Brain microvascular endothelial cell (primary cell): ENCODE measurements around the gene MTUS2.

Experiments
- DNase-seq: peaks from one replicate; pipeline ENCODE4 v3.0.0-alpha.2; 2020
- H3K27ac ChIP-seq: fragments of 250-450 bp; sonication (Bioruptor Pico); 2 replicates; pipeline ENCODE4 v1.5.1; 2020; ENCODE audit warnings: mild to moderate bottlenecking, moderate library complexity
- H3K27me3 ChIP-seq: fragments of 250-450 bp; sonication (Bioruptor Pico); replicated peaks from 2 replicates; pipeline ENCODE4 v1.5.1; 2020; ENCODE audit warnings: mild to moderate bottlenecking
- H3K36me3 ChIP-seq: fragments of 250-450 bp; sonication (Bioruptor Pico); replicated peaks from 2 replicates; pipeline ENCODE4 v1.5.1; 2020; ENCODE audit warnings: mild to moderate bottlenecking
- H3K4me3 ChIP-seq: 2 replicates; pipeline ENCODE4 v1.5.1; 2011; ENCODE audit warnings: low read depth, mild to moderate bottlenecking, control low read depth, low read length, moderate library complexity
- in situ Hi-C: cut with HindIII; loops from 2 replicates; pipeline ENCODE4 v1.10.0; 2017; ENCODE audit warnings: low sequenced_read_pairs, low pct_ligation_motif_present
- TF ChIP-seq, protein P1 (sequence below): IDR thresholded peaks from 2 replicates; pipeline ENCODE4 v1.5.1; 2011; ENCODE audit warnings: low read depth, mild to moderate bottlenecking, moderate library complexity, low read length, control low read depth, inconsistent platforms; ENCODE audit errors: missing control alignments

Gene MTUS2

DNA sequence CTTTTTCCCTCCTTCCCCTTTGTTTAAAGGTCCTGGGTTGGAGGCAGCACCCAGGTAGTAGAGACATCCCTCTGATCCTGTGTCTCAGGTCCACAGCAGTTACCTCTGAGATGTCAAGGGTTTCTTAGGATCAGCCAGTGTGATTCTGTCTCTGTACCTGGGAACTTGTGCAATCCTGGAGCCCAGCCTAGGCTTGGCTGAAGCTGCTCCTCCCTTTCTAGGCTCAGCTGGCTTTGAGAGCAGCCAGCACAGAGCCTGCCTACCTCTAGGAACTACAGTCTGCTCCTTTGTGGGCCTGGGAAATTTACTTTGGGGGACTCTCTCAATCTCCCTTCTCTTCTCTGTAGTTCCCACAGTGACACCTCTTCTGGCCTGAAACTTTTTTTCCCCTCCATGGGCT lies 171.6 kb downstream of the MTUS2 start:
- no peak for DNase-seq
- TF ChIP-seq, protein P1, sequence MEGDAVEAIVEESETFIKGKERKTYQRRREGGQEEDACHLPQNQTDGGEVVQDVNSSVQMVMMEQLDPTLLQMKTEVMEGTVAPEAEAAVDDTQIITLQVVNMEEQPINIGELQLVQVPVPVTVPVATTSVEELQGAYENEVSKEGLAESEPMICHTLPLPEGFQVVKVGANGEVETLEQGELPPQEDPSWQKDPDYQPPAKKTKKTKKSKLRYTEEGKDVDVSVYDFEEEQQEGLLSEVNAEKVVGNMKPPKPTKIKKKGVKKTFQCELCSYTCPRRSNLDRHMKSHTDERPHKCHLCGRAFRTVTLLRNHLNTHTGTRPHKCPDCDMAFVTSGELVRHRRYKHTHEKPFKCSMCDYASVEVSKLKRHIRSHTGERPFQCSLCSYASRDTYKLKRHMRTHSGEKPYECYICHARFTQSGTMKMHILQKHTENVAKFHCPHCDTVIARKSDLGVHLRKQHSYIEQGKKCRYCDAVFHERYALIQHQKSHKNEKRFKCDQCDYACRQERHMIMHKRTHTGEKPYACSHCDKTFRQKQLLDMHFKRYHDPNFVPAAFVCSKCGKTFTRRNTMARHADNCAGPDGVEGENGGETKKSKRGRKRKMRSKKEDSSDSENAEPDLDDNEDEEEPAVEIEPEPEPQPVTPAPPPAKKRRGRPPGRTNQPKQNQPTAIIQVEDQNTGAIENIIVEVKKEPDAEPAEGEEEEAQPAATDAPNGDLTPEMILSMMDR: no peak
- Histone ChIP-seq H3K4me3 (no peak overlapping the region), H3K27me3 (no peaks in the 10 kb centered on the region), H3K36me3 (no peaks in the 10 kb centered on the region), H3K27ac (no peak overlapping the region)
- in situ Hi-C loops: no loop called here

DNA sequence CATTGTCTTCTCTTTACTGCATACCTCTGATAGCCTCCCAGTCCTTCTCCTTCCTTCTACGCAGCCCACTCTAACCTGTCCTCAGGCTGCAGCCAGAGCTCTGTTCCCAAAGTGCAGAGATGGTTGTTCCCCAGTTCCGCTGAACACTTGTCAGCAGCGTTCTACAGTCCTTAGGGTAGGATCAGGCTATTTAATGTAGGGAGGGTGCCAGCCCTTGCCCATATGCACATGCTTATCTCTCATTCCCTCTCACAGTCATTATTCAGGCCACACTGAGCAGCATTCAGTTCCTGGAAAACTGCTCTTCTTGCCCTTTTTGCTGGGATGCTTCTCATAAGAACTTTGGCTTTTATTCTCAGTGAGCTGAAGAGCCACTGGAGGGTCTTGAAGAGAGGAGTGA lies 180.7 kb downstream of the MTUS2 start:
- H3K36me3 ChIP-seq: no peaks in the 10 kb centered on the region
- H3K27ac ChIP-seq: no peak overlapping the region
- DNase-seq: no peak
- no peaks in the 10 kb centered on the region for H3K27me3 ChIP-seq
- in situ Hi-C loops: no loop called here
- TF ChIP-seq, protein P1: no peak
- no peak overlapping the region for H3K4me3 ChIP-seq

DNA sequence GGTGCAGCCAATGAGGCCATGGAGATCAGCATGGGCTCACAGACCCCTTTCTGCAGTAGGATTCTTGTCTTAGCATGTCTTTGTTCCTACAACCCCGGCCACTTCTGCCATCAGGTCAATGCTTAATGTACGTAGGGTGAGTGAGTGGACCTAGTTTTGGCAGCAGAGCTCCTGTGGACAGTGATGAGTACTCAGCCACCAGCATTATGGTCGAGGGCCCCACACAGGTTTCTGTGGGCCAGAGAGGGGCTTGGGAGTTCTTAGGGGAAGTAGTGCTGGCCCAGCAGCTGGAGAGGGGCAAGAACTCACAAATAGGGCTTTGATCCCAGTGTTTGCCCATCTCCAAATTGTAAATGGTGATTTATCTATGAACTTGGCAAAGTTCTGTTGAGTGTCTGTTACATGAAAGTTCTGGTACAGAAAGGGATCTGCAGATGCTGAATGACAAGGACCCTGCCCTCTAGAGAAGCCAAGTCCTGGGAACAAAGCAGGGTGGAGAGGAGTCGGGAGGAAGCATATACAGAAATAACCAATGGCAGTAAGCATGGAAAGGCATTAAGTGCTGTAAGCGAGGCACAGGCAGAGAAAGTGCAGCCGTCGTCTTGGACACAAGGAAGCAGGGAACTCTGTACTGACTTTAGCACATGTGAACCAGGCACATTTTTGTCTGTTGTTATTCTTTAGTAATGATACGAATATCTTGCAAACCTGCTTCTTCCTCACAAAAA lies 185.1 kb downstream of the MTUS2 start:
- no peaks in the 10 kb centered on the region for H3K27me3 ChIP-seq
- in situ Hi-C loops: no loop called here
- no peak overlapping the region for H3K27ac ChIP-seq
- H3K36me3 ChIP-seq: no peaks in the 10 kb centered on the region
- TF ChIP-seq, protein P1: no peak
- H3K4me3 ChIP-seq: no peak overlapping the region
- no peak for DNase-seq

DNA sequence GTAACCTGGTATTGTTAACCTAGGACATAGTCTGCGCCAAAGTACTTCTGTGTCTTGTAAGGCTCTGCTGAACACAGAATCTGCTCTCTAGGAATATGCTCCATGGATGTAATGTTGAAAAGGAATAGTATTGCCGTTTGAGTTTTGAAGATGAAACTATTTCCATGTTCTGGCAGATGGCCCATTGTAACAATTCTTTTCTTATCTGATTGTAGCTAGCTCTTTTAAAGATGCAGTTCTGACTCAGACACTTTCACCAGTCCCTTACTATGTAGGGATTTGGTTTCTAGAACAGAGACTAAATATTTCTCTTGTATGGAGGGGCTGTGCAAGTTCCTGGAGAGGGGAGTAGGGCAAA lies 185.6 kb downstream of the MTUS2 start:
- in situ Hi-C loops: no loop called here
- TF ChIP-seq, protein P1: no peak

DNA sequence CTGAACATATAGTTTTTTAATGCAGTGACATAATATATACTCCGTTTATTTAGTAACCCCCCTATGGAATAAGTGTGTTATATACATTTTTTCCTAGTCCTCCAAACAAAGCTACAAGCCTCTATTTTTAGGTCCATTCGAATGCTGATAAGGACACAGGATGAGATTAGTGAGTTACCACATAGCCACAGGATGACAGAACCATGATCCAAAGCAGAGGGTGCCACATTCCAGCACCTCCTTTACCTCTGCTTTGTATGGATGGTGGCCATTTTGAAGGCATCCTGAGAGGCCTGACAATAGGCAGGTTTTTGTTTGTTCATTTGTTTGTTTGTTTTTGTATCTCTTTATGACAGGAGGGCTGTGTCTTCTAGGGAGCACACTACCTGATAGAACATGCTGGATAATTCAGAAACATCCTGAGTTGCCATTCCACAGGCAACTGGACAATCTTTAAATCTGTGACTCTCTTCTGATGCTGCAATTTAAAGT lies 186.3 kb downstream of the MTUS2 start:
- TF ChIP-seq, protein P1: no peak
- H3K27me3 ChIP-seq: no peaks in the 10 kb centered on the region
- DNase-seq: no peak
- no peak overlapping the region for H3K27ac ChIP-seq
- in situ Hi-C loops: no loop called here
- no peaks in the 10 kb centered on the region for H3K36me3 ChIP-seq
- no peak overlapping the region for H3K4me3 ChIP-seq

More for the DNA sequence above, 185.6 kb downstream of the MTUS2 start:
- no peak overlapping the region for H3K4me3 ChIP-seq
- no peak overlapping the region for H3K27ac ChIP-seq
- no peak for DNase-seq
- H3K27me3 ChIP-seq: no peaks in the 10 kb centered on the region
- no peaks in the 10 kb centered on the region for H3K36me3 ChIP-seq

DNA sequence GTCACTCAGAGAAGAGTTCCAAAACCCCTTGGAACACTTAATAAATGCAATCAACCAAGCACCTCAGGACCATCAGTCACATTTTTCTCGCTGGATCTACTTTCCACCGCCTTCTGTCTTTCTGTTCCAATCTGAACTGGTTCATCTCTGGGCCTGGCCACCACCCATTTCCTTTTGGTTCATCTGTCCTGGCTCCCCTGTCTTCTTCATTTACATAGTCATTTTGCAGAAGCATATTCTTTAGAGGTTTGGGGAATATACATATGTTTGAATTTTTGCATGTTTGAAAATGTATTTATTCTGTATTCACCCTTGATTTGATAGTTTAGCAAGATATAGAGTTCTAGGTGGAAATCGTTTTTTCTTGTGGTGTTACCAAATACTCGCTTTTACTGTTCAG lies 188.2 kb downstream of the MTUS2 start:
- TF ChIP-seq, protein P1: no peak

More for the DNA sequence above, 188.2 kb downstream of the MTUS2 start:
- H3K36me3 ChIP-seq: no peaks in the 10 kb centered on the region
- no peaks in the 10 kb centered on the region for H3K27me3 ChIP-seq
- no peak overlapping the region for H3K27ac ChIP-seq
- H3K4me3 ChIP-seq: no peak overlapping the region
- in situ Hi-C loops: no loop called here
- DNase-seq: no peak
